ENCODE results near the gene DGCR8.

DGCR8 gene

GRCh38 chr22:20068640-20069039, 11.4 kb upstream of the DGCR8 start:
- no peak for DNase-seq

- DNase-seq, result no peak
Observed at GRCh38 chr22:20069331-20070042, 10.6 kb upstream of the DGCR8 start.

GRCh38 chr22:20071524-20071972, 8.5 kb upstream of the DGCR8 start:
- DNase-seq, result no peak

GRCh38 chr22:20076627-20077172, 3.3 kb upstream of the DGCR8 start:
- DNase-seq, result no peak

- DNase-seq, result peak; percentile 67
Observed at GRCh38 chr22:20080445-20080775, 369 bp downstream of the DGCR8 start.

GRCh38 chr22:20080776-20081654, 974 bp downstream of the DGCR8 start:
- no peak for DNase-seq

GRCh38 chr22:20083157-20083890, 3.3 kb downstream of the DGCR8 start:
- DNase-seq, result no peak

- DNase-seq, result no peak
Observed at GRCh38 chr22:20083891-20084546, 4.0 kb downstream of the DGCR8 start.

GRCh38 chr22:20084547-20085413, 4.7 kb downstream of the DGCR8 start:
- no peak for DNase-seq

GRCh38 chr22:20085651-20086050, 5.6 kb downstream of the DGCR8 start:
- DNase-seq, result no peak

GRCh38 chr22:20086101-20086599, 6.1 kb downstream of the DGCR8 start:
- no peak for DNase-seq

- no peak for DNase-seq
Observed at GRCh38 chr22:20086763-20087162, 6.7 kb downstream of the DGCR8 start.

GRCh38 chr22:20087319-20088262, 7.5 kb downstream of the DGCR8 start:
- no peak for DNase-seq

- DNase-seq, result no peak
Observed at GRCh38 chr22:20088263-20088648, 8.2 kb downstream of the DGCR8 start.

GRCh38 chr22:20089226-20089976, 9.4 kb downstream of the DGCR8 start:
- DNase-seq, result no peak

GRCh38 chr22:20089977-20090729, 10.1 kb downstream of the DGCR8 start:
- no peak for DNase-seq

GRCh38 chr22:20090730-20091240, 10.7 kb downstream of the DGCR8 start:
- no peak for DNase-seq

Data from T-helper 9 cell (primary cell).